ENCODE data around the gene CGRRF1.

DNA sequence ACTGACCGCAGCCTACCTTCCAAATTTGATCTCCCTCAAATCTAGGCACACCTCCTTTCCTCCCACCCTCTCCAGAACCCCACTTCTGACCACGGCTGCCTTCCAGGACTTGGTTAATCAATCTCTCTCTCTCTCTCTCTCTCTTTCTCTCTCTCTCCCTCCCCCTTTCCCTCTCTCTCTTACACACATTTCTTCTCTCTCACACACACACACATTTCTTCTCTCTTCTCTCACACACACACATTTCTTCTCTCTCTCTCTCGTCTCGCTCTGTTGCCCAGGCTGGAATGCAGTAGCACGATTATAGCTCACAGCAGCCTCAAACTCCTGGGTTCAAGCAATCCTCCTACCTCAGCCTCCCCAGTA lies 20.4 kb upstream of the CGRRF1 start:
- TF ChIP-seq, protein P1, sequence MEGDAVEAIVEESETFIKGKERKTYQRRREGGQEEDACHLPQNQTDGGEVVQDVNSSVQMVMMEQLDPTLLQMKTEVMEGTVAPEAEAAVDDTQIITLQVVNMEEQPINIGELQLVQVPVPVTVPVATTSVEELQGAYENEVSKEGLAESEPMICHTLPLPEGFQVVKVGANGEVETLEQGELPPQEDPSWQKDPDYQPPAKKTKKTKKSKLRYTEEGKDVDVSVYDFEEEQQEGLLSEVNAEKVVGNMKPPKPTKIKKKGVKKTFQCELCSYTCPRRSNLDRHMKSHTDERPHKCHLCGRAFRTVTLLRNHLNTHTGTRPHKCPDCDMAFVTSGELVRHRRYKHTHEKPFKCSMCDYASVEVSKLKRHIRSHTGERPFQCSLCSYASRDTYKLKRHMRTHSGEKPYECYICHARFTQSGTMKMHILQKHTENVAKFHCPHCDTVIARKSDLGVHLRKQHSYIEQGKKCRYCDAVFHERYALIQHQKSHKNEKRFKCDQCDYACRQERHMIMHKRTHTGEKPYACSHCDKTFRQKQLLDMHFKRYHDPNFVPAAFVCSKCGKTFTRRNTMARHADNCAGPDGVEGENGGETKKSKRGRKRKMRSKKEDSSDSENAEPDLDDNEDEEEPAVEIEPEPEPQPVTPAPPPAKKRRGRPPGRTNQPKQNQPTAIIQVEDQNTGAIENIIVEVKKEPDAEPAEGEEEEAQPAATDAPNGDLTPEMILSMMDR (IDR thresholded peaks at IDR 0.05): no peak
- no peak for TF ChIP-seq POLR2A (IDR thresholded peaks at IDR 0.05)
